ENCODE measurements around the gene C3orf20. TPM values are rescaled to one million over a fixed set of nuclear protein-coding genes. Genes with fewer than 3 reads are reported as not detected.

C3orf20 gene
- total and polyA plus RNA-seq, 7 donors = 0.03 to 0.16 TPM; not detected in 5

GRCh38 chr3:14698601-14699244 lies 23.8 kb downstream of the C3orf20 start:
- TF ChIP-seq POLR2A (IDR thresholded peaks at IDR 0.05) (no peak), EP300 (IDR thresholded peaks at IDR 0.05) (no peak), CTCF (IDR thresholded peaks at IDR 0.05) (no peak), POLR2AphosphoS5 (IDR thresholded peaks at IDR 0.05) (no peak)
- no peak overlapping the region for H3K27ac ChIP-seq
- no peak overlapping the region for H3K4me3 ChIP-seq
- no peaks in the 10 kb centered on the region for H3K9me3 ChIP-seq
- intact Hi-C loops (cut with DNase I) = no loop called here
- no peak for DNase-seq
- H3K27me3 ChIP-seq = no peaks in the 10 kb centered on the region
- H3K4me1 ChIP-seq = no peaks in the 10 kb centered on the region
- H3K36me3 ChIP-seq = no peaks in the 10 kb centered on the region
- 93 to 94% methylated on average over 1 of the region's 1 CpG for WGBS, 2 donors

DNA sequence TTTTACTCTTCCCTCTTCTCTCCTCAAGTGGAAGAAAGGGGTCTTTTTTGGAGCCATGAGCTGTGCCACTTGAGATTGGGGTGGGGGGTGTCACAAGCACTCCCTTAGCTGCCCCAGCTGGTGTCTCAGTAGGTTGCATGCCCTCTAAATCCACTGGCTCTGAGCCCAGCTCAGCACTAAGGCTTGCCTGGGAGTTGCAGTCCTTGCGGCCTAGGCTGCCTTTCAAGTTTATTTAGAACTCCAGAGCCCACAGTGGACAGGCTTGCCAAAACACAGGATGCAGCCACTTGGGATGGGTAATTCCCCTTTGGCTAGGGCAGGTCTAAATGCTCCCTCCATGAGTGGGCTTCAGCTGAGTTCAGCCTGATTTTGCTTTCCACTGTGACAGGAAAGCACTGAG lies 24.7 kb downstream of the C3orf20 start:
- 77% methylated on average over 1 of the region's 1 CpG for WGBS, 2 donors
- Histone ChIP-seq H3K36me3 (no peaks in the 10 kb centered on the region), H3K4me1 (no peaks in the 10 kb centered on the region), H3K4me3 (no peak overlapping the region), H3K9me3 (no peaks in the 10 kb centered on the region), H3K27ac (no peak overlapping the region), H3K27me3 (no peaks in the 10 kb centered on the region)
- intact Hi-C loops (cut with DNase I) = no loop called here
- TF ChIP-seq POLR2AphosphoS5 (IDR thresholded peaks at IDR 0.05) = no peak
- no peak for TF ChIP-seq EP300 (IDR thresholded peaks at IDR 0.05)
- no peak for TF ChIP-seq POLR2A (IDR thresholded peaks at IDR 0.05)
- no peak for TF ChIP-seq CTCF (IDR thresholded peaks at IDR 0.05)
- DNase-seq = no peak

DNA sequence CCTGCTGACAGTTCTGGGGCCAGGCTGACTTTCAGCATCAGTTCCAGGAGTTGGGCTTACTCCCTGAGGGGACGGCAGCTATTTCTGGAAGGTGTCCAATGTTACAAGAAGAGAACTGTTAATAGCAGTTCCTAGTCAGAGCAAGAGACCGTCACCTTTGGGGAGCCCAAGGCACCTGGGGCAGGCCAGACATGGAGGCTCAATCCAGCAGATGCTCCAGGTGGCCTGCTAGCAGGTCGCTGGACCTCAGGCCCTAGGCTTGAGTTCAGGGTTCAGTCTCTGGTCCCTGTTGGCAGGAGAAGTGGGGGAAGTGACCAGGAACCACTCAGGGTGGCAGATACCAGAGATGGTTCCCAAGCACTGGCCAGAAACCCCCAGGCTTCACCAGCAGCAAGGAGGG lies 25.9 kb downstream of the C3orf20 start:
- Histone ChIP-seq H3K9me3 (no peaks in the 10 kb centered on the region), H3K36me3 (no peaks in the 10 kb centered on the region), H3K27me3 (no peaks in the 10 kb centered on the region), H3K27ac (no peak overlapping the region), H3K4me1 (no peaks in the 10 kb centered on the region), H3K4me3 (no peak overlapping the region)
- WGBS, 2 donors = 80 to 84% methylated on average over 3 of the region's 3 CpGs
- TF ChIP-seq EP300 (IDR thresholded peaks at IDR 0.05) = no peak
- no peak for TF ChIP-seq POLR2AphosphoS5 (IDR thresholded peaks at IDR 0.05)
- no peak for TF ChIP-seq CTCF (IDR thresholded peaks at IDR 0.05)
- TF ChIP-seq POLR2A (IDR thresholded peaks at IDR 0.05) = no peak
- intact Hi-C loops (cut with DNase I) = no loop called here
- no peak for DNase-seq

- 91 to 93% methylated on average over 4 of the region's 4 CpGs for WGBS, 2 donors
- no peaks in the 10 kb centered on the region for H3K27me3 ChIP-seq
- TF ChIP-seq EP300 (IDR thresholded peaks at IDR 0.05) (no peak), POLR2A (IDR thresholded peaks at IDR 0.05) (no peak), CTCF (IDR thresholded peaks at IDR 0.05) (no peak), POLR2AphosphoS5 (IDR thresholded peaks at IDR 0.05) (no peak)
- no peak for DNase-seq
- H3K27ac ChIP-seq = no peak overlapping the region
- no peaks in the 10 kb centered on the region for H3K9me3 ChIP-seq
- no peak overlapping the region for H3K4me3 ChIP-seq
- H3K36me3 ChIP-seq = no peaks in the 10 kb centered on the region
- H3K4me1 ChIP-seq = no peaks in the 10 kb centered on the region
- intact Hi-C loops (cut with DNase I) = no loop called here
Observed at GRCh38 chr3:14701676-14702075, 26.7 kb downstream of the C3orf20 start.

Measured in sigmoid colon (tissue), 7 donors.